B cell (primary cell): ENCODE data around the gene AZU1.

ENCODE experiments used
- EZH2 ChIP-seq: IDR thresholded peaks from 2 replicates; pipeline ENCODE4 v1.6.1; 2012; ENCODE audit warnings: borderline replicate concordance, low read depth, mild to moderate bottlenecking, moderate library complexity, low read length; ENCODE audit not compliant: insufficient read depth, poor library complexity, severe bottlenecking
- TF ChIP-seq, protein P1 (sequence below): fragments of 200-600 bp; IDR thresholded peaks from one replicate; pipeline ENCODE4 v1.8.0; 2022; ENCODE audit warnings: antibody characterized with exemption, mild to moderate bottlenecking

DNA sequence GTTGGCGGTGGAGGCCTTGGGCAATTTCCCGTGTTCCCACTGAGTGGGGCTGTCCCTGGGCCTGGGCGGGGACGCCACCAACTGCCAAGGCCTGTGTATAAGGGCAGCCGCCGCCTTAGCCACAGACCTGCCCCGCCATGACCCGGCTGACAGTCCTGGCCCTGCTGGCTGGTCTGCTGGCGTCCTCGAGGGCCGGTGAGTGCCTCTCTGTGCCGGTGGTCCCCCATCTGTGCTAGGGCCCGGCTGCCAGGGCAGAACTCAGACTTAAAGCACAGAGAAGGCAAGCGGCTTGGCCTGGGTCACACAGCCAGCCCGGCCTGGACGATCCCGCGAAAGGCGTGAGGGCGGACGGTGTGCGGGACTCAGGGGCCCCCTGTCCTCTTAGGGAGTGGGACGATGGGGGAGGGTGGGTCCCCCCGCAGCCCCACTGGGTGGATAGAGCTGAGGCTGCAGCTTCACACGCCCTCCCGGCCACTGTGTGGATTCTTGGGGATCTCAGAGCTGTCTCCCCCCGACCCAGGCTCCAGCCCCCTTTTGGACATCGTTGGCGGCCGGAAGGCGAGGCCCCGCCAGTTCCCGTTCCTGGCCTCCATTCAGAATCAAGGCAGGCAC, at the start of gene AZU1:
- TF ChIP-seq, protein P1, sequence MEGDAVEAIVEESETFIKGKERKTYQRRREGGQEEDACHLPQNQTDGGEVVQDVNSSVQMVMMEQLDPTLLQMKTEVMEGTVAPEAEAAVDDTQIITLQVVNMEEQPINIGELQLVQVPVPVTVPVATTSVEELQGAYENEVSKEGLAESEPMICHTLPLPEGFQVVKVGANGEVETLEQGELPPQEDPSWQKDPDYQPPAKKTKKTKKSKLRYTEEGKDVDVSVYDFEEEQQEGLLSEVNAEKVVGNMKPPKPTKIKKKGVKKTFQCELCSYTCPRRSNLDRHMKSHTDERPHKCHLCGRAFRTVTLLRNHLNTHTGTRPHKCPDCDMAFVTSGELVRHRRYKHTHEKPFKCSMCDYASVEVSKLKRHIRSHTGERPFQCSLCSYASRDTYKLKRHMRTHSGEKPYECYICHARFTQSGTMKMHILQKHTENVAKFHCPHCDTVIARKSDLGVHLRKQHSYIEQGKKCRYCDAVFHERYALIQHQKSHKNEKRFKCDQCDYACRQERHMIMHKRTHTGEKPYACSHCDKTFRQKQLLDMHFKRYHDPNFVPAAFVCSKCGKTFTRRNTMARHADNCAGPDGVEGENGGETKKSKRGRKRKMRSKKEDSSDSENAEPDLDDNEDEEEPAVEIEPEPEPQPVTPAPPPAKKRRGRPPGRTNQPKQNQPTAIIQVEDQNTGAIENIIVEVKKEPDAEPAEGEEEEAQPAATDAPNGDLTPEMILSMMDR, result no peak
- TF ChIP-seq EZH2, result no peak
